Nephron (organoid): ENCODE measurements around the gene RYR2.
"Not testable (repeated sequence)": the region's sequence is repeated elsewhere in the genome, so short reads cannot be mapped to it uniquely, and the experiment has no call there.

ENCODE experiments used
- H3K27ac Mint-ChIP-seq, 3 experiments: 2 replicates each; pipeline ENCODE4 v1.8.0; 2020; ENCODE audit warnings: mixed read lengths in 3 of 3, mild to moderate bottlenecking in 2 of 3, moderate library complexity in 1 of 3
- H3K27me3 Mint-ChIP-seq: 2 replicates; pipeline ENCODE4 v1.8.0; 2021; ENCODE audit warnings: low read depth, mild to moderate bottlenecking, moderate library complexity, mixed read lengths
- H3K36me3 Mint-ChIP-seq: 2 replicates; pipeline ENCODE4 v1.8.0; 2020; ENCODE audit warnings: low read depth, mixed read lengths
- H3K4me1 Mint-ChIP-seq: 2 replicates; pipeline ENCODE4 v1.8.0; 2020; ENCODE audit warnings: mixed read lengths
- H3K4me3 Mint-ChIP-seq, 3 experiments: 2 replicates each; pipeline ENCODE4 v1.8.0; 2020; ENCODE audit warnings: mild to moderate bottlenecking in 3 of 3, mixed read lengths in 3 of 3, moderate library complexity in 2 of 3
- H3K9me3 Mint-ChIP-seq: 2 replicates; pipeline ENCODE4 v1.8.0; 2020; ENCODE audit warnings: mixed read lengths
- TF ChIP-seq, protein P1 (sequence below), 3 experiments: fragments of 200-600 bp; sonication (generic); IDR thresholded peaks; one replicate each; pipeline ENCODE4 v1.5.0; 2021; ENCODE audit warnings: antibody characterized with exemption in 3 of 3; ENCODE audit not compliant: unreplicated experiment in 3 of 3

The RYR2 gene

DNA sequence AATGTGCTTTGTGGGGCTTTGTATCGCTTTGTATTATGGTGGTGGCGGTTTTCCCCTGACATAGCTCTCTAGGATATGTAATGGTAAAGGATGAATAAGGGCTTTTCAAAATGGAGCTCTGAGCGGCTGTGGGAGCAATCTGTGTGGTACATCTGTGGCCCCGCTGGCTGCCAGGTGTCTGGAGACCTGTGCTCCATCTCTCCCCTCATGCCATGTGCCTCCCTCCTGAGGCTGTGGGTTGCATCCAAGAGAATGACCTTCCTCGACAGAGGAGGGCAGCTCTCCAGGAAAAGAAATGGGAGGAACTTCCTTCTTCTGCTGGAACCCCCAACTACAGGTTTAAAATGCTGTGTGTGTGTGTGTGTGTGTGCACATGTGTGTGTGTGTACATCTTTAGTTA, 78.7 kb downstream of the RYR2 start:
- Mint-ChIP-seq H3K9me3 (peaks cover 11% of the 10 kb centered on the region), H3K36me3 (no peaks in the 10 kb centered on the region), H3K27me3 (peaks cover 8% of the 10 kb centered on the region), H3K4me3 (no peak overlapping the region), H3K4me1 (peaks cover 4% of the 10 kb centered on the region), H3K27ac (no peak overlapping the region)
- TF ChIP-seq, protein P1, sequence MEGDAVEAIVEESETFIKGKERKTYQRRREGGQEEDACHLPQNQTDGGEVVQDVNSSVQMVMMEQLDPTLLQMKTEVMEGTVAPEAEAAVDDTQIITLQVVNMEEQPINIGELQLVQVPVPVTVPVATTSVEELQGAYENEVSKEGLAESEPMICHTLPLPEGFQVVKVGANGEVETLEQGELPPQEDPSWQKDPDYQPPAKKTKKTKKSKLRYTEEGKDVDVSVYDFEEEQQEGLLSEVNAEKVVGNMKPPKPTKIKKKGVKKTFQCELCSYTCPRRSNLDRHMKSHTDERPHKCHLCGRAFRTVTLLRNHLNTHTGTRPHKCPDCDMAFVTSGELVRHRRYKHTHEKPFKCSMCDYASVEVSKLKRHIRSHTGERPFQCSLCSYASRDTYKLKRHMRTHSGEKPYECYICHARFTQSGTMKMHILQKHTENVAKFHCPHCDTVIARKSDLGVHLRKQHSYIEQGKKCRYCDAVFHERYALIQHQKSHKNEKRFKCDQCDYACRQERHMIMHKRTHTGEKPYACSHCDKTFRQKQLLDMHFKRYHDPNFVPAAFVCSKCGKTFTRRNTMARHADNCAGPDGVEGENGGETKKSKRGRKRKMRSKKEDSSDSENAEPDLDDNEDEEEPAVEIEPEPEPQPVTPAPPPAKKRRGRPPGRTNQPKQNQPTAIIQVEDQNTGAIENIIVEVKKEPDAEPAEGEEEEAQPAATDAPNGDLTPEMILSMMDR (IDR thresholded peaks at IDR 0.05; ENCODE audit: unreplicated experiment in 3 of 3): no peak

DNA sequence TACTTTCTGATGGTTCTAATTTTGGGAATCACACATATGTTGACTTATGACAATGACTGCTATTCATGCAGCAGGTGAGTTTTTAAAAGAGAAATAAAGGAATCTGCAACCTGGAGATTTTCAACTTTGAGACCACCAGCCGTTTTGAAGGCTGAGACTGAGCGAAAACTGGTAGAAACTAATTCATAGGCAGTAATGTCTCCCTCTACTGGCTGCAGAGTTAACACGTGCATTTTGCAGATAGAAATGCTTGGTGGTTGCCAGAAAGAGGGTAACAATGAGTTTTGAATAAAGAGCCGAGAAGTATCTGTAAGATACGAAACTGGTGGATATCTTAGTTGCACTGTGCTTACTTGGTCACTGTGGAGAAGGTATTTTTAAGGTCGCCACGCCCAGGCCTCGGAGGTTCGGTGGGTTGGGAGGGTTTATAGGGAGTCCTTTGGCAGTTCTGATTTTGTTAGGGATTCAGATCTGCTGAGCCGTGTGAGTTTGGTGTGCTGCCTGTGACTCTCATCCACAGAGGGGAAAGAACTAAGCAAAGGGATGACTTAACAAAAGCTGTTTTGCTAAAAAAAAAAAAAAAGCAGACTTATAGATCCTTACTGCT, 83.0 kb downstream of the RYR2 start:
- TF ChIP-seq, protein P1 (IDR thresholded peaks at IDR 0.05; ENCODE audit: unreplicated experiment in 3 of 3): peak; percentile 19 to 37 (median 19)
- Mint-ChIP-seq H3K27me3 (no peaks in the 10 kb centered on the region), H3K9me3 (peaks cover 29% of the 10 kb centered on the region), H3K4me3 (no peak overlapping the region), H3K27ac (no peak overlapping the region), H3K4me1 (peaks cover 4% of the 10 kb centered on the region), H3K36me3 (no peaks in the 10 kb centered on the region)

DNA sequence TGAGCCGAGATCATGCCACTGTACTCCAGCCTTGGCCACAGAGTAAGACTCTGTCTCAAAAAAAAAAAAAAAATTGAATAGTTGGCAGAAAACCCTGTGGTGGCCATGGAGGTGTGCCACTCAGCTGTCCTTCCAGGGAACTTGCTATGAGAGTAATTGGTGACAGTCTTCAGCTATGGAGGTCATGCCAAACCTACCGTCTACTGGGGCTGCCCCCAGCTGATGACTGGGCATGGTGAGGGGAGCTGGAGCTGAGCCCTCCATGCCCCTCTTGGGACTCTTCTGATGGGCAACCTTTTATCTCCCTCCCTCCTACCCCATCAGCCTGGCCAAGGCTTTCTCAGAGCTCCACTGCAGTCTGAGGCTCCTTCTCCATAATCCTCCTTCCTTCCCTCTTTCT, 84.2 kb downstream of the RYR2 start:
- Mint-ChIP-seq H3K4me3 (no peak overlapping the region), H3K27me3 (no peaks in the 10 kb centered on the region), H3K4me1 (peaks cover 4% of the 10 kb centered on the region)

DNA sequence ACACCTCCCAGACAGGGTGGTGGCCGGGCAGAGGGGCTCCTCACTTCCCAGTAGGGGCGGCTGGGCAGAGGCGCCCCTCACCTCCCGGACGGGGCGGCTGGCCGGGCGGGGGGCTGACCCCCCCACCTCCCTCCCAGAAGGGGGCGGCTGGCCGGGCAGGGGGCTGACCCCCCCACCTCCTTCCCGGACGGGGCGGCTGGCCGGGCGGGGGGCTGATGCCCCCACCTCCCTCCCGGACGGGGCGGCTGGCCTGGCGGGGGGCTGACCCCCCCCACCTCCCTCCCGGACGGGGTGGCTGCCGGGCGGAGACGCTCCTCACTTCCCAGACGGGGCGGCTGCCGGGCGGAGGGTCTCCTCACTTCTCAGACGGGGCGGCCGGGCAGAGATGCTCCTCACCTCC, 85.3 kb downstream of the RYR2 start:
- not testable (repeated sequence) for H3K27me3 Mint-ChIP-seq, H3K36me3 Mint-ChIP-seq, H3K4me1 Mint-ChIP-seq, H3K4me3 Mint-ChIP-seq, H3K27ac Mint-ChIP-seq
- H3K9me3 Mint-ChIP-seq: peaks cover 45% of the 10 kb centered on the region

More for the DNA sequence above, 84.2 kb downstream of the RYR2 start:
- H3K9me3 Mint-ChIP-seq: peaks cover 35% of the 10 kb centered on the region
- H3K27ac Mint-ChIP-seq: no peak overlapping the region
- TF ChIP-seq, protein P1 (IDR thresholded peaks at IDR 0.05; ENCODE audit: unreplicated experiment in 3 of 3): no peak
- H3K36me3 Mint-ChIP-seq: no peaks in the 10 kb centered on the region

DNA sequence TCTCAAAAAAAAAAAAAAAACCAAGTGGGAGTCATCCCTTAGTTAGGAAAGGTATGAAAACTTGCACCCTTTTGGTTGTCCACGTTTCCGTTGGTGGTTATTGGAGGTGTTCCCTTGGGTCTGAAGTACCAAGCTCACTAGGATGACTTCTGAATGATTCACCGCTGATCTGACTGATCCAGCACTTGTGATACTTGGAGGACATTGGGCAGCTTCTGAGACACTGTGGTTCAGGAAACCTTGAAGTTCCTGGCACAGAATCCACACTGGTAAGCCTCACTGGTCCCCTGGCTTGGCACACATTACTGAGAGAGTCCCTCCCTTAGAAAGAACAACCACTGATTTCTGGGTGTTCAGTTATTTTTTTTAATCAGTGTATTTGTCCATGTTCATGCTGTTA, 91.9 kb downstream of the RYR2 start:
- TF ChIP-seq, protein P1 (IDR thresholded peaks at IDR 0.05; ENCODE audit: unreplicated experiment in 3 of 3): no peak
- Mint-ChIP-seq H3K4me3 (no peak overlapping the region), H3K36me3 (peaks cover 5% of the 10 kb centered on the region), H3K27ac (no peak overlapping the region), H3K27me3 (no peaks in the 10 kb centered on the region), H3K4me1 (no peaks in the 10 kb centered on the region), H3K9me3 (peaks cover 41% of the 10 kb centered on the region)

DNA sequence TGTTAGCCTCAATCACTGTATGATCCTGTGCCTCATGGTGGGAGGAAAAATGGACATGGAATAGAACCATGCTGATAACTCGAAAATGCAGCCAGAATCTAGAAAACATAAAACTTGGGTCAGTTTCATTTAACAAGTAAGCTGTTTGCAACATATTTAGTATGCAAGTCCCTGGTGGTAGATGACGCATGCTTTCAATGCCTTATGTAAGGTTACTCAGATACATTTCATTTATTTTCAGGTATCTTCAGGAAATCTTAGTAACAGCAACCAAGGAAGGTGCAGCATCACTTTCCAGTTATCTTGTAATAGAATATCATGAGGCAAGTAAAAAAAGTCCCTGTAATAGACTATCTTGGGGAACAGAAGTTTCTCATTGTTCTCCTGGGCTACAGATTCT, 92.9 kb downstream of the RYR2 start:
- Mint-ChIP-seq H3K27me3 (no peaks in the 10 kb centered on the region), H3K4me1 (no peaks in the 10 kb centered on the region), H3K4me3 (no peak overlapping the region), H3K36me3 (peaks cover 5% of the 10 kb centered on the region), H3K9me3 (peaks cover 34% of the 10 kb centered on the region), H3K27ac (no peak overlapping the region)
- TF ChIP-seq, protein P1 (IDR thresholded peaks at IDR 0.05; ENCODE audit: unreplicated experiment in 3 of 3): no peak
